ENCODE data around the gene PDZD7. TPM values are rescaled to one million over a fixed set of nuclear protein-coding genes. Genes with fewer than 3 reads are reported as not detected.

The PDZD7 gene
- polyA plus RNA-seq, 1 donor from 2014 or later: 1.5 TPM

DNA sequence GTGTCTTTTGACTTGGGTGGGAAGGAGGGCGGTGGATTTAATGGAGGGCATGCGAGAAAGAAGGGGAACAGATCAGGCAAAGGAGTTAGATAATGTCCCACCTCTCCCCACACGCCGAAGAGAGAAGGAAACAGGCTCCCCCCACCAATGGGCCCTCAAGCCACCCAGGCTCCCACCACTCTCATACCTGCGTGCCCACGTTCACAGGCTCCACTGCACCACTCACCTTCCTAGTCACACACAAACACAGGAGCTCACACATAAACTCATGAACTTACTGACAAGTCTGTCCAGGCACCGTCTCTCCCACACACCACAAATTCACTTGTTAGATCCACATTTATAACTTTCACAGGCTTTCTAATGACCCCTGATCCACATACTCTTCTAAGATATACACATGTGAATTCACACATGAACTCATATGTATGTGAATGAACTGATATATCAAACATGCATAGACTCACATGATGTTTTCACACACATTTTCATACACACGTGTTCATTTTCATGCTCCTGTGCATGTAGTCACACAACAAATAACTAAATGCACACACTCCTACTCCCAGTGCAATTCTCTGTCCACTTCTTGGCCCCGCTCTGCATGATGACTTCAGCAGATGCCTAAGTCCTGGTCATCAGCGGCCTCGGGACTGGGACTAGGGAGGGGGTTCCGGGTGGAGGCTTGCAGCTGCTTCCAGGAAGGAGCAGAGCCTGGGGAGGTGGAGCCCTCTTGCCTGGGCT, 29.8 kb downstream of the PDZD7 start:
- H3K4me2 ChIP-seq (ENCODE audit: low read length): peak overlapping the region; percentile 42
- peak overlapping the region; percentile 80 for H3K4me3 ChIP-seq (ENCODE audit: low read length)
- H3F3A ChIP-seq (ENCODE audit: insufficient read depth, low read length, poor library complexity, severe bottlenecking): no peaks in the 10 kb centered on the region
- no peaks in the 10 kb centered on the region for H3K9me3 ChIP-seq (ENCODE audit: low read length)
- peak overlapping the region; percentile 96 for H3K9ac ChIP-seq (ENCODE audit: low read length)
- H2AFZ ChIP-seq (ENCODE audit: low read depth, low read length): no peak overlapping the region
- no peaks in the 10 kb centered on the region for H4K20me1 ChIP-seq (ENCODE audit: insufficient read depth)
- H3K79me2 ChIP-seq (replicated peaks; ENCODE audit: insufficient read depth, low read length): peaks cover 22% of the 10 kb centered on the region
- peaks cover 10% of the 10 kb centered on the region for H3K27me3 ChIP-seq (ENCODE audit: insufficient read depth, low read depth, low read length)
- no peaks in the 10 kb centered on the region for H3K36me3 ChIP-seq (ENCODE audit: insufficient read depth, low read length)
- no peak overlapping the region for H3K27ac ChIP-seq (ENCODE audit: low read length)
- H3K9me2 ChIP-seq (ENCODE audit: insufficient read depth, low read length): no peaks in the 10 kb centered on the region
- TF ChIP-seq, protein P1, sequence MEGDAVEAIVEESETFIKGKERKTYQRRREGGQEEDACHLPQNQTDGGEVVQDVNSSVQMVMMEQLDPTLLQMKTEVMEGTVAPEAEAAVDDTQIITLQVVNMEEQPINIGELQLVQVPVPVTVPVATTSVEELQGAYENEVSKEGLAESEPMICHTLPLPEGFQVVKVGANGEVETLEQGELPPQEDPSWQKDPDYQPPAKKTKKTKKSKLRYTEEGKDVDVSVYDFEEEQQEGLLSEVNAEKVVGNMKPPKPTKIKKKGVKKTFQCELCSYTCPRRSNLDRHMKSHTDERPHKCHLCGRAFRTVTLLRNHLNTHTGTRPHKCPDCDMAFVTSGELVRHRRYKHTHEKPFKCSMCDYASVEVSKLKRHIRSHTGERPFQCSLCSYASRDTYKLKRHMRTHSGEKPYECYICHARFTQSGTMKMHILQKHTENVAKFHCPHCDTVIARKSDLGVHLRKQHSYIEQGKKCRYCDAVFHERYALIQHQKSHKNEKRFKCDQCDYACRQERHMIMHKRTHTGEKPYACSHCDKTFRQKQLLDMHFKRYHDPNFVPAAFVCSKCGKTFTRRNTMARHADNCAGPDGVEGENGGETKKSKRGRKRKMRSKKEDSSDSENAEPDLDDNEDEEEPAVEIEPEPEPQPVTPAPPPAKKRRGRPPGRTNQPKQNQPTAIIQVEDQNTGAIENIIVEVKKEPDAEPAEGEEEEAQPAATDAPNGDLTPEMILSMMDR (IDR thresholded peaks at IDR 0.05; ENCODE audit: poor library complexity, severe bottlenecking): no peak
- TF ChIP-seq MXI1 (conservative IDR thresholded peaks at IDR 0.05; ENCODE audit: poor library complexity, severe bottlenecking): no peak
- no peak for TF ChIP-seq RAD21 (conservative IDR thresholded peaks at IDR 0.05)
- TF ChIP-seq TAF1 (IDR thresholded peaks at IDR 0.05; ENCODE audit: low read depth): no peak
- no peak for TF ChIP-seq EZH2 (IDR thresholded peaks at IDR 0.05; ENCODE audit: borderline replicate concordance, insufficient read depth, low read length, poor library complexity, severe bottlenecking)
- TF ChIP-seq POLR2AphosphoS5 (IDR thresholded peaks at IDR 0.05): no peak
- TF ChIP-seq, protein P2, sequence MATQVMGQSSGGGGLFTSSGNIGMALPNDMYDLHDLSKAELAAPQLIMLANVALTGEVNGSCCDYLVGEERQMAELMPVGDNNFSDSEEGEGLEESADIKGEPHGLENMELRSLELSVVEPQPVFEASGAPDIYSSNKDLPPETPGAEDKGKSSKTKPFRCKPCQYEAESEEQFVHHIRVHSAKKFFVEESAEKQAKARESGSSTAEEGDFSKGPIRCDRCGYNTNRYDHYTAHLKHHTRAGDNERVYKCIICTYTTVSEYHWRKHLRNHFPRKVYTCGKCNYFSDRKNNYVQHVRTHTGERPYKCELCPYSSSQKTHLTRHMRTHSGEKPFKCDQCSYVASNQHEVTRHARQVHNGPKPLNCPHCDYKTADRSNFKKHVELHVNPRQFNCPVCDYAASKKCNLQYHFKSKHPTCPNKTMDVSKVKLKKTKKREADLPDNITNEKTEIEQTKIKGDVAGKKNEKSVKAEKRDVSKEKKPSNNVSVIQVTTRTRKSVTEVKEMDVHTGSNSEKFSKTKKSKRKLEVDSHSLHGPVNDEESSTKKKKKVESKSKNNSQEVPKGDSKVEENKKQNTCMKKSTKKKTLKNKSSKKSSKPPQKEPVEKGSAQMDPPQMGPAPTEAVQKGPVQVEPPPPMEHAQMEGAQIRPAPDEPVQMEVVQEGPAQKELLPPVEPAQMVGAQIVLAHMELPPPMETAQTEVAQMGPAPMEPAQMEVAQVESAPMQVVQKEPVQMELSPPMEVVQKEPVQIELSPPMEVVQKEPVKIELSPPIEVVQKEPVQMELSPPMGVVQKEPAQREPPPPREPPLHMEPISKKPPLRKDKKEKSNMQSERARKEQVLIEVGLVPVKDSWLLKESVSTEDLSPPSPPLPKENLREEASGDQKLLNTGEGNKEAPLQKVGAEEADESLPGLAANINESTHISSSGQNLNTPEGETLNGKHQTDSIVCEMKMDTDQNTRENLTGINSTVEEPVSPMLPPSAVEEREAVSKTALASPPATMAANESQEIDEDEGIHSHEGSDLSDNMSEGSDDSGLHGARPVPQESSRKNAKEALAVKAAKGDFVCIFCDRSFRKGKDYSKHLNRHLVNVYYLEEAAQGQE (IDR thresholded peaks at IDR 0.05; ENCODE audit: borderline replicate concordance): no peak
- no peak for TF ChIP-seq SMC3 (conservative IDR thresholded peaks at IDR 0.05; ENCODE audit: poor library complexity)
- no peak for TF ChIP-seq EP300 (conservative IDR thresholded peaks at IDR 0.05; ENCODE audit: poor library complexity, severe bottlenecking)

DNA sequence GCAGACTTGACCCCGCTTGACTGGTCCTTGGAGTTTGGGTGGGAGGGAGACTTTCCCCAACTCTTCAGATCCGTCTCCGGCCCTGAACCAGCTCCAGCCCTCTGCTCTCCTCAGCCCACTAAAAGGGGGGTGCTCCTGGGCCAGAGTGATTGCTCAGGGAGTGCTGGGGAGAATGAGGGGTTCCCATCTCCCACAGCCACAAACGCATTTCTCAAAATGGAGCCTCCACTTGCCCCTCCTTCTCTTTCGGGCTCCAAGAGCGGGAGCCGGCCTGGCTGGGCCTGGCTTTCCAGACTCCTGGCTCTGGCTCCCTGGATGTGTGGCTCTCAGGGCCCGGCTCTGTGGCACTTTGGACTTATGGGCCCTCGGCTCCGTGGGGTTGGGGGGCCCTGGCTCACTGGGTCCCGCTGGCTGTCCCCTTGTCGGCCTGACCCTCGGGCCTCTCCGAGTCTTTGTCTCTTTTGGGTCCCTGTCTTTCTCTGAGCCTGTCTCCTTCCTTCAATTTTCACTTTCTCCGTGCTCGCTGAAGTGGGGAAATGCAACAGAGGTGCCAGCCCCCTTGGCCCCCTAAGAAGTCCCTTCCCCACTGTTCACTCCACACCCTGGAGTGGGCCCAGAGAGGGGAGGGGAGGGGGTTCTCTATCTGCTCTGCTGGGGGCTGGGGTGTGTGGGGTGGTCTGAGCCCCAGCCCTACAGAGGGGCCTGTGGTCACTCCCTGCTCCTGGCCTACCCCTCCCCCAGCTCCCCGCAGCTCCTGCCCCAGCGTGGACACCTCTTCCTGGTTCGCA, 30.6 kb downstream of the PDZD7 start:
- no peaks in the 10 kb centered on the region for H4K20me1 ChIP-seq (ENCODE audit: insufficient read depth)
- H3K4me2 ChIP-seq (ENCODE audit: low read length): peak overlapping the region; percentile 88
- H3F3A ChIP-seq (ENCODE audit: insufficient read depth, low read length, poor library complexity, severe bottlenecking): no peaks in the 10 kb centered on the region
- peak overlapping the region; percentile 96 for H3K9ac ChIP-seq (ENCODE audit: low read length)
- no peaks in the 10 kb centered on the region for H3K9me2 ChIP-seq (ENCODE audit: insufficient read depth, low read length)
- H3K9me3 ChIP-seq (ENCODE audit: low read length): no peaks in the 10 kb centered on the region
- no peaks in the 10 kb centered on the region for H3K36me3 ChIP-seq (ENCODE audit: insufficient read depth, low read length)
- peaks cover 10% of the 10 kb centered on the region for H3K27me3 ChIP-seq (ENCODE audit: insufficient read depth, low read depth, low read length)
- H3K4me3 ChIP-seq (ENCODE audit: low read length): peak overlapping the region; percentile 80
- H3K79me2 ChIP-seq (replicated peaks; ENCODE audit: insufficient read depth, low read length): peaks cover 22% of the 10 kb centered on the region
- peak overlapping the region; percentile 53 for H3K27ac ChIP-seq (ENCODE audit: low read length)
- TF ChIP-seq, protein P2 (IDR thresholded peaks at IDR 0.05; ENCODE audit: borderline replicate concordance): peak; percentile 51
- TF ChIP-seq, protein P1 (IDR thresholded peaks at IDR 0.05; ENCODE audit: poor library complexity, severe bottlenecking): no peak
- peak overlapping the region; percentile 51 for H2AFZ ChIP-seq (ENCODE audit: low read depth, low read length)

All from neural cell (in vitro differentiated cells).